HuH-7 (cell line): ENCODE results near the gene TAF8.

Source experiments
- DNase-seq: peaks from one replicate; pipeline ENCODE4 v3.0.0; 2011; ENCODE audit warnings: low spot score

Gene TAF8

DNA sequence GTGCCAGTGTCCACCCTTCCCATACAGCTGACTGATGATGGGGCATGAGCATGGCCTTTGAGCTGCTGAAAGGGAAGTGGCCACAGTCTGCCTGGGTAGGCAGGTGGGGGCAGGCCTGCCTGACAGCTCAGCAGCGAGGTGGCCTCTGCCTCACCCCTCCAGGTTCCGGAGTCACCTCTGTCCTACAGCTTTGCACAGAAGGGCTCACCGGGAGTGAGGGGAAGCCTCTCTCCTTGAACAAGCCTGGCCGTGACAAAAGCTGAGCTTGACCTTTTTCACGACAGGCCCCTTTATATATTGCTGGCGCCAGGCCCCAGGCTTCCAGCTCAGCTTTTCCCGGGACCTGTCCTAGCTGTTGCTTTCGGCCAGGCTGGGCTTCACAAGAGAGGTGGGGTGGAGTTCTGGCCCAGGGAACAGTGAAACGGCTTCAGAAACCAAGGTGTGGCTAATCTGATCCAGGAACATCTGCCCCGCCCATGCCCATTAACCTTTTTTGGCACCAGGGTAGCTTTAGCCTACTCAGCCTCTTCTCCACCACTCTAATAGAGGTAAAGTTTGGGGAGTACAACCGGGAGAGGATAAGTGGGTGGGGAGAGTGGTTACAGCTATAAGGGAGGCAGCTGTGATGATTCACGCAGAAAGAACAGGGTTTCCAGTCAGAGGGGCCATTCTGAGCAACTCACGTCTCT lies 49.2 kb downstream of the TAF8 start:
- DNase-seq: no peak

DNA sequence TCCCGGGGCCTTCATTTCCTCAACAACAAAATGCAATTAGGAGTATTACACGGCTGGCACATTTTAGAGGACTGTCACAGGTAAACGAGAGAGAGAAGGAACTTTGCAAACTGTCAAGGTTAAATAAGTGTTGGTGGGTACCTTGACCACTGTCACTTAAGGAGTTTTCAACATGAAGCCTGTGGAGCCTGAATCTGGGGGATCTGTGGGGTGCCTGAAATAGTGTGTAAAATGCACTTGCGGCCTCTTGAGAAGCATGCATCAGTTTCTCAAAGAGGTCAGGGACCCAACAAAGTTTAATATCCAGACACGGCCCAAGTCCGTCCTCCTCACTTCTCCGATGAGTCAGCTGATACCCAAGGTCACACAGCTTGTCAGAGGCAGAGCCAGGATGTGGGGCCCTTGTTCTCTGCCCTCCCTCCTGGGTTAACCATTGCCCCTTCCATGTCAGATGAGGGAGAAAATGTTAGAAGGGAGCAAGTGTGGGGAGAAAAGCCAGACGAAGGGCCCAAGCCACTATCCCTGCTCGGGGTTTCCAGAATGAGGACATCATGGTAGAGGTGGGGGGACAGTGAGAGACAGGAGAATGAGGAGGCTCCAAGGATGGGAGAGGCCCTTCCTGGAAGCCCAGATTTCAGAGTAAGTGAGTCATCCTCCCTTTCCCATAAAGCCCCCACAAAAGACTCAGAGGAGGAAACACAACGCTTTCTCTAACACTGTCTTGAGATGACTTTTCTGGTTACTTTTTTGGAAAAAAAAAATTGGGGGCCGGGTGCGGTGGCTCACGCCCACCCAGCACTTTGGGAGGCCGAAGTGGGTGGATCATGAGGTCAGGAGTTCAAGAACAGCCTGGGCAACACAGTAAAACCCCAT lies 49.9 kb downstream of the TAF8 start:
- no peak for DNase-seq

DNA sequence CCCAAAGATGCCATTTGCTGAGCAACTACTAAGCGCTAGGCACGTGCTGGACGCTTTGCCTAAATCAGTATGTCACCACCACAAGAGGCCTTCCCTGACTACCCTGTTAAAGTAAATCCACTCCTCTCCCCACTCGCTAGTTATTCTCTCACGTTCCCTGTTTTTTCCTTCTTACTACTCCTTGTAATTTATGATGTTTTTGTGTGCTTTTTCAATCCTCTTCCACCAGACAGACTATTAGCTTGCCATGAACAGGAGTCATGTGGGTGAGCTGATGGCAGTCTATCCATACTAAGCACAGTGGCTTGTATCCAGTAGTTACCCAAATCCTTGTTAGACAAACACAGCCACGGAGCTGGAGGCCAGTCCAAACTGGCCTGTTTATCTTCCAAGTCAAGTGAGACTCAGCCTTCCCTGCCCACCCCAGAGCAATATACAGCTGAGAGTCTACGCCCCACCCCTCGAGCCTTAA lies 50.9 kb downstream of the TAF8 start:
- DNase-seq: no peak

DNA sequence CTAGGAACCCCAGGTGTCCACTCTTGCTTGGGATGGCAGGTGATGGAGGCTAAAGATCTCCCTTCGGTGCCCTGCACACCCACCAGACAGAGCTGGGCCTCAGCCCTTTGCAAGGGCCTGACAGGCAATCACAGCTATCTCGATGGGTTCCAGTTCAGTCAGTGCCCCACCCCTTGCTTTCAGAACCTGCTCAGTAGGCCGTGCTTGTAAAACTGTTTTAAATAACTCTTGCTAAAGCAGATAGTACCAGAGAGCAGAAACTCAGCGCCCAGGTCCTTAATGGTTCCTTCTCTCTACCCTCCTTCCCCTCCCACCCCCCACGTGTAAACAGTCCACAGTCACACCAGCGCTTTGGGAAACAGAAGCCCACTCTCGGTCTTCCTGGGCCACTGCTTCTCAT lies 52.9 kb downstream of the TAF8 start:
- no peak for DNase-seq

DNA sequence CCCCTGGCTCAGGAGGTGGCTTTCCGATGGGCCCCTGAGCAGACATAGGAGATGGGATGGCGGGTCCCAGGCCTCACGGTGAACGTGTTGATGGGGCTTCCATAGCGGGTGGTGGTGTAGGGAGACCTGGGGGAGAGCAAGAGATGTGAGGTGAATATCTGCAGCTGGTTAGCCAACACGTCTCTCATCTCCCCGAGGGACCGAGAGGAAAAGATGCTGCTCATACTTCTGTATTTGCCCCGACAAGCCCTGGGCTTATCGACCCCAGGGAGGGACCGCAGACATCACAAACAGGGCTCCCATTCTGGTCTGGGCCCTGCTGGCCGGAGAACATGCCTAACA lies 53.4 kb downstream of the TAF8 start:
- peak; percentile 19 for DNase-seq

DNA sequence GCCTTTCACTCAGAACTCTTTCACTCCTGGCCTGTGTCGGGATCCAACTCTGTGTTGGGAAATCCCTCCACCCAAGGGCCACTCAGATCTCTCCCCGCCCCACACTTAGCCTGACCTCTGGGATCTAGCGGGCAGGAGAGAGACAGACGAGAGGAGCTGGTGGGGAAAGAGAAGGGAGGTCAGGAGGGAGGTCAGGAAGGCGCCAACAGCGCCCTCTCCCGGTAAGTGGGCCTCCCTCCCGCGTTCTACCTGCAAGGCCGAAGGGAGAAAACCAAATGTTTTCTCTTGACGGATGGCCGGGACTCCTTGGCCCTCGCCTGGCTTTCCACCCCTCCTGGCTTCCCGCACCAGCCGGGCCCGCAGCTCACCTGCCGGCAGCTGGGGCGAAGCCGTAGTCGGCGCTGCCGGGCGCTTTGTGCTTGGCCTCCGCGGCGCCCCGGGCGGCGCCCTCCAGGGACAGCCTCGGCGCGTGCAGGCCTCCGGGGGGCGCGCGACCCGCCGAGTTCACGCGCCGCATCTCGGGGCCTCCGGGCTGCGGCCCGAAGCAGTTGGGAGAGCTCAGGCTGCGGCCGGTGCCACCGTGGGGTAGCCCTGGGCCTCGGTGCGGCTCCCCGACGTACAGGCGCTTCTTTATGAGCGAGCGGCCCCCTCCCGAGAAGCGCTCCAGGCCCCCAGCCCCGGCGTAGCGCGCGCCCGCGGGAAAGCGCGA lies 53.9 kb downstream of the TAF8 start:
- peak; percentile 91 for DNase-seq

DNA sequence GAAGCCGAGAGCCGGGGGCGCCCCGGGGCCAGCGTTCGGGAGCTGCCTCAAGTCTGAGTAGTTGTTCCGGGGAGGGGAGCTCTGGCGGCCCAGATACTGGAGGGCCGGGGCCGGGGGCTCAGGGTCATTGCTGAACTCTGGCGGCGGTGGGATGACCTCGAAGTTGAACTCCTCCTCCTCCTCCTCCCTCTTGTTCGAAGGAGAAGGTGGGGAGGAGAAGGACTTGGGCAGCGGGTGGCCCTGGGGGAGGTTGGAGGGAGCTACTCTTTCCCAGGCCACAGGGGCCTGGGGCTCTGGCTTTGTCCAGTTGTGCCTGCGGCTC lies 54.4 kb downstream of the TAF8 start:
- DNase-seq: peak; percentile 21

DNA sequence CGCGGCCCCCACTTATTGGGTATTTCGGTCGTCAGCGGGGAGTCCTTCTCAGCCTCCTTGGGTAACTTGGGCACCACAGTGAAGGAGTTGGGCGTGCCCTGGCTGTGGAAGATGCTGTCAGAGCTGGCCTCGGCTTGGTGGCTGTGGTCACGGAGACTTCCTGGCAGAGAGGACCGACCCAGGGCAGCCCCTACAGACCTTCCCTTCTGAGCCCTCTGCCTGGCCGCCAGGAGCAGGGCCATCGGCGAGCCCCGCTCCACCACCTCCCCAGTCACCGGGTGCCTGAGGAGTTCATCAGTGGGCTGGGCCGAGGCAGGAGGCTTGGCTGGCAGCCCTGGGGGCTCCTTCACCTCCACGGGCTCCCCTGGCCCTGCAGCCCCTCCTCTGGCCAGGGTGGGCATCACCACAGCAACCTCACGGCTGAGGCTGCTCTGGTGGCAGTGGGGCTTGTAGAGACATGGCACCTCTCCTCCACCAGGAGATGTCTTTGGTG lies 54.9 kb downstream of the TAF8 start:
- peak; percentile 21 for DNase-seq

DNA sequence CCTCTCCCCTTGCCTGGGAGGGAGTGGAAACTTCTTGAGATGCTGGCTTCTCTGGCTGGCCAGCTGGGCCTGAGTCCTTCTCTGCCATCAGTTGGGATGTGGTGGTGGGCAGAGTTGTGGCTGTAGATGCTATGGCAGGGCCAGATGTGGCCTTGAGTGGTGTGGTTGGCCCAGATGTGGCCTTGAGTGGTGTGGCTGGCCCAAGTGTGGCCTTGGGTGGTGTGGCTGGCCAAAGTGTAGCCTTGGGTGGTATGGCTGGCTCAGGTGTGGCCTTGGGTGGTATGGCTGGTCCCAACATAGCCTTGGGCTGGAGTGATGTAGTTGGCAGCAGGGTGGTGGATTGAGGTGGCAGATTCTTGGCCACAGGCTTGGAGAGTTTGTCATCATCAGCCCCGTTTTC lies 55.4 kb downstream of the TAF8 start:
- DNase-seq: no peak

DNA sequence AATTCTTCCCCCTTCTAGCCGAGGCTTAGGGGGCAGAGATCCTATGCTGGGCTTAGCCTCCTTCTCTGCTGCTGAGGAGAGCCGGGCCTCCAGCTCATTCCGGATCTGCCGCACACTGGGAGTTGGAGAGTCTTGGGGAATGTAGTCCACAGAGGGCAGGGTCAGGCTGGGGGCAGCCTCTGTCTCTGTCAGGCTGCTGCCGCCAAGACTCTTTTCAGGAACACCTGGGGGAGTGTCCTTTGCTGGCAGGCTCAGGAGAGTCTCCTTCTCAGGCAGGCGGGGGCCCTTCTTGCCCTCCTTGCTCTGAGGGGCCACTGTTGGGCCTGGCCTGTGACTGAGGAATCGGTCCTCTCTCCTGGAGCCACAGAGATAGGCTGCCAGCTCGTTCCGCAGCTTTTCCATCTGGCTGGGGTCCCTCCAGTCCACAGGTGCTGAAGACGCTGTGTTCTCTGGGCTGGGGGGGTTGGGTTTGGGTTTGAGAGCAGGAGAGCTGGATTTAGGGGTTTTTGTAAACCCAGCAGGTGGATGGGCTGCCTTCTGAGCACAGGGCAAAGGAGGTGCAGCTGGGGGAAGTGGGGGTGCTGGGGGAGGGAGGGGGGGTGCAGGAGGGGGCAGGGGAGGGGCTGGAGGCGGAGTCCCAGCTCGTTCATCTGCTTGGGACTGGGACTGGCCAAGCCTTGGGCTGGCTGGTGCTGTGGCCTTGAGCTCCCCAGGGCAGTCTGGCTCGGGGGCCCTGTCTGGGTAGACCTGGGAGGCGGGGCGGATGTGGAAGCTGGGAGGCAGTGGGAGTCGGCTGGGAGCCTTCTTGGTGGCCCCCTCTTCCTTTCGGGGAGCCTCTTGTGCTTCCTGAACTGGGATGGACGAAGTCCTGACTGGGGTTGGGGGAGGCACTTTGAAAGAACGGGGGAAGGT lies 56.0 kb downstream of the TAF8 start:
- peak; percentile 29 for DNase-seq

DNA sequence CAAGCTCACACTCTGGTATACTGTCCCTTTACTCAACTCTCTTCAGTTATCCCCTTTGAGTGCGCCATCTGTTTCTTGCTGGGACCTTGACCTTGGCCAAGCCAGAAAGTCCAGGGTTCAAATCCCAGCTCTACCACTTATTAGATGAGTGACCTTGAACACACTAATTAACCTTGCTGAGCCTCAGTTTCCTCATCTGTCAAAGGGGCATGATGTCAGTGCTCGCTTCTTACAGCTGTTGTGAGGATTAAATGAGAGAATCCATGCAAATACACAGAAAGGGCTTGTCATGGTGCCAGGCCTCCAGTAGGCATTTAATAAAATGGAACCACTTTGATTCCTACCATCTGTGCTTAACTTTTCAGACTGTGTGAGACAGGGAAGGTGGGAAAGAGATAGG lies 57.7 kb downstream of the TAF8 start:
- no peak for DNase-seq

DNA sequence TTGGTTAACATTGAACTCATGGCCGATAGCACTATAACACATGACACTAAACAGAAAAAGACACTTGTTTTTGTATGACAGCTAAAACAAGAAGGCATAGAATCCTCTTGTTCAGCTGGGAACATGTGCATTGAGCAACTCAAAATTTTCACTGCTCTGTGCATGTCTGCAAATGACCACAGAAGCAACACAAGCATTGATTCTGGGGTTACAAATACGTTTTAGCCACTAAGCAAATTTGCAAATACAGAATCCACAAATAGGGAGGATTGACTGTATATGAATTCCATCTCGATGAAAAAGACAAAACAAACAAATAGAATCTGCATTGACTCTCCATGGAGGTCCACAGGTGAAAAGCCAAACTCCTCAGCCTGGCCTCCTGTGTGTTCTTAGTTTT lies 60.4 kb downstream of the TAF8 start:
- no peak for DNase-seq

DNA sequence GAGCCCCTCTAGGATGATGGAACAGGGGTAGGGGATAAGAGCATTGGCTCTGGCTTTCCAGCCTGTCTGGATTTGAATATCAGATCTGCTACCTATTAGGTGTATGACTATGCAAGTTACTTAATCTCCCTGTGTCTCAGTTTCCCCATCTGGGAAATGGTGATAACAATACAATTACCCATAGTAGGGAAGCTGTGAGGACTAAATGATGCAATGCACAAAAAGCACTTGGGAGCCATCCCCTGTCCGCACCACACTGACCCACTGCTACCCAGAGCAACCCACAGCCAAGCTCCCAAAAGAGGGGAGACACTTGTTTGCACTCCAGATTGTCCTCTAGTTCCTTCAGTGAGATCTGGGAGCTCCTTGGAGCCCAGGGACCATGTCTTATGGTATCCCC lies 62.0 kb downstream of the TAF8 start:
- no peak for DNase-seq

DNA sequence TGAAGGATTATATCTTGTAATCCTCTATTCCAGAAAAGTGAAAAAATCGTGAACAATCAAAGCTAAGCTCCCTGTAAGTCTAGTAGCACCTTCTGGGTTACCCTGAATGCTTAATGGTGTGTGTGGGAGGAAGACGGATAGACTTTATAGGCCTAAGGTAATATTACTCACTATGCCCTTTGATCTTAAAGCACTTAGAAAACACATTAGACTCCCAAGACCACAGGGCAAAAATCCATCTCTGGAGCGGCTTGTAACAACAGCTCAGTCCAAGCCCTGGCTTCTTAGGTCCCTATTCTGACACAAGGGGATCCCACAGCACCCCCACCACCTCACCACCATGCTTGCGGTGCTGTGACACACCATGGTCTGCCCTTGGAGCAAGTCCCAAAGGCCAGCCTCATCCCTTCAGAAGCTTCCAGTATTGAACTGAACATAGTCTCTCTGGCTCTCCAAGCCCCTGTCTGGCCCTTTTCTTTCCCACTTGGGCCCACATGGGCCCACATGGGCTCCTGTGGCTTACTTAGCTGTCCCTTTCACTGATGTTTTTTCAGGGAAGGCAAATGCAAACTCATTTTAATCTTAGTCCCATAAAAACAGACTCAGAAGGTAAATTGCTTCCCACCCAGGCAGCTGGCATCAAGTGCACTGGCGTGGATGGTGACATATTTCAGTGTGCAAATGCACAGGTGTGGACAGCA lies 63.8 kb downstream of the TAF8 start:
- no peak for DNase-seq

DNA sequence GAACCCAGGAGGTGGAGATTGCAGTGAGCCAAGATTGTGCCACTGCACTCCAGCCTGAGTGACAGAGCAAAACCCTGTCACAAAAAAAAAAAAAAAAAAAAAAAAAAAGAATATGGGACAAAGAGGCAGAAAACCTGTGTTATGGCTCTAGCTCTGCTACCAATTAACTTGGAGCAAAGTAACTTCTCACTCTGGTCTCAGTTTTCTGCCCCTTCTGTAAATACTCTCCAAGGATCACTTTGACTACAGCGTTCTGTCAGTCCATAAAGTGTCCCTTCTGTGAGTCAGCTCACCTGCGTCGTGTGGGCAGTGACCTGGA lies 67.5 kb downstream of the TAF8 start:
- no peak for DNase-seq

DNA sequence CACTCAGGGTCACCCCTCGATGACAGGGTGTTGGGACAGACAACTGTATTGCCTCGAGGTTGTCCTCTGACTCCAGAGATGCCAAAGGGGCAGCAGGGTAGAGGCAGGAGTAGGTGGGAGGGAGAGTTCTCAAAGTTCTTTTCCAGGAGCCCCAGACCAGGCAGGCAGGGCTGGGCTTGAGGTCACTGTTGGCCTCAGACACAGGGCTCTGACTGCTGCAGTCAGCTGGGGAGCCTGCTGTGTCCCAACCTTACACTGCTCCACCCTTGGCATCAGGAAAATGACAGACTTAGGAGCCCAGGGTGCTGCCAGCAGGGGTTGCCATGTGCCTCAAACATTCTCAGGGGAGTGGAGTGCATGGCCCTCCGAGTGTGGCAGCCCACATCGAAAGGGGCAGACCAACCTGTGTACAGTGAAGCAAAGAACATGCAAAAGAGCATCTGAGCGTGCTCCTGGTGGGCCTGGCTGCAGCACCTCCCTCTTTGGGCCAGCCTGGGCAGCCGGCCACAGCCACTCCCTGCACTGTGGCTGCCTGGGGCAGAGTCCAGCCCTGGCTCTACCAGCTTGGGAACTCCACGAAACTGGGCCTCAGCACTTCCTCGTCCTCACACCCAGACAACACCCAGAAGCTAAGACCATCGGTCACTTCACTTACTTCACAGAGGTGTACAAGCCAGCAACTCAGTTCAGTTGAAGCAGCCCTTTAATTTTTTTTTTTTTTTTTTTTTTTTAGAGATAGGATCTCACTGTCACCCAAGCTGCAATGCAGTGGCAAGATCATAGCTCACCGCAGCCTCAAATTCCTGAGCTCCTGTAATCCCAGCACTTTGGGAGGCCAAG lies 68.1 kb downstream of the TAF8 start:
- peak; percentile 70 for DNase-seq

DNA sequence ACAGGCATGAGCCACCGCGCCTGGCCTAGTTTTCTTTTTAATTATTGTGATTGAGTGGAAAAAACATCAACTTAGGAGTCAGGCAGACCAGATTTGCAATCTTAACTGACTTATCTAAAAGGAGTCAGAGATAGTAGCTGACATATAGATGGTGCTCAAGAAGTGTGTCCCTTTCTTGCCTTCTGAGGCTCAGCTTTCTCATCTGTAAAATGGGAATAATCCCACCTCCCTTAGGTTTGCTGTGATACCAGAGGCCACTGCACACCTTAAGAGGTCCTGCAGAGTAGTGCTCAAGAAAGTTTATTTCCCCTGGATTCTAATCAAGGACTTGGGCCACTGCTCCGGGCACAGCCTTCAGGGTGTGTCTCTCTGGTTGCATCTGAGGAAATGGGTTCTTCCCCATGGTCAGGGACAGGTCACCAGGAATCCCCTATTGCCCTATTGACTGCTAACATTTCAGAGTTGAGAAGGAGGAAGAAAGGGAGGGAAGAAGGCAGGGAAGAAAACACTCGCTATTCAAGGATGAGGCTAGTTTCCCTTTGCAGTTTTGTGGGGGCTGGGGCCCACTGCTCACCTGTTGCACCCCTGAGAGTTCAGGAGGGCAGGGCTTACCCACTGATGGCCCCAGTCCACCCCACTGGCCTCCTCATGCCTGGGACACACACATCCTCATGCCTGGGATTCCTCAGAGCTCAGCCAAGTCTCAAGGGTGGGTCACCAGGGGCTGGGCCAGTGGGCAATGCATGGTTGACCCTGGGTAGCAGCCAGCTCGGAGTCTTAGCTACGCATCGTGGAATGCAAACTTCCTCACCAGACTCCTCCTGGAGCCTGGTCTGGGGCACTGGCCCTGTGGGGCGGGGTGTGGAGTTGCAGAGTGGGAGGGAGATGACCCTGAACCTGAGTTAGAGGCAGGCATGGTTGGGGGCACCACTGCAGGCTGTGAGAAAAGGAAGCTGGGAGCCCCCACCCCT lies 70.9 kb downstream of the TAF8 start:
- DNase-seq: no peak

DNA sequence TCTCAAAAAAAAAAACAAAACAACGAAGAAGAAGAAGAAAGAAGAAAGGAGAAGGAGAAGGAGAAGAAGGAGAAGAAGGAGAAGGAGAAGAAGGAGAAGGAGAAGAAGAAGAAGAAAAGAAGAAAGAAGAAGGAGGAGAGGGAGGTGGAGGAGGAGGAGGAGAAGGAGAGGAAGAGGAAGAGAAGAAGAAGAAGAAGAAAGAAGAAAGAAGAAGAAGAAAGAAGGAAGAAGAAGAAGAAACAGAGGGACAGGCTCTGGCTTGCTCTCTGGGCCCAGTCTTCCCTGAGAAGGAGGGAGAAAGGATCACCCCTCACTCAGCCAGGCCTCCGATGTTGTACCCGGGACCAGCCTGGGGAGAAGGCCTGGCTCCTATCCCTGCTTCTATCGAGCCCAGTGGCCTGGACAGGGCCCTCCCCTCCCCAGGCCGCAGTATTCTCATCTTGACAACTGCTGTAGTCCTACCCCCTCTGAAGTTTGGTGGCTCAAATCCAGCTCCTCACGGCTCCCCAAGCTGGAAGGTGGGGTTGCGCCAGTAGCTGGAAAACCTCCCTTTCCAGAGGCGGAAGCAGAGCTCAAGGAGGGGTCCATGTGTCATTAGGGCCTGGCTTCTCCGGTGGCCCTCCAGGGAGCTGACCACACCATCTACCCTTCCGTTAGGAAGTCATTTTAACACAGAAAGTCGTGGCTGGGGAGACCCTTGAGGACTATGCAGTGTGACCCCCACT lies 73.2 kb downstream of the TAF8 start:
- DNase-seq: no peak
